Hepatocyte (in vitro differentiated cells): Measurements from ENCODE around the gene CFAP69.

Experiments used
- CTCF ChIP-seq: fragments of 200-600 bp; sonication (generic); IDR thresholded peaks from 2 replicates; pipeline ENCODE4 v1.5.1; 2016; ENCODE audit warnings: antibody characterized with exemption, mild to moderate bottlenecking; ENCODE audit not compliant: poor library complexity
- EZH2 ChIP-seq: fragments of 200-600 bp; sonication (generic); IDR thresholded peaks from 2 replicates; pipeline ENCODE4 v1.6.1; 2016; ENCODE audit warnings: antibody characterized with exemption, mild to moderate bottlenecking, borderline replicate concordance

GRCh38 chr7:90334193-90334843 is 89.3 kb downstream of the CFAP69 start:
- TF ChIP-seq EZH2 (no peak), CTCF (no peak)
